Sigmoid colon (tissue), 7 donors: ENCODE results near the gene SMAD1. TPM values are rescaled to one million over a fixed set of nuclear protein-coding genes. Genes with fewer than 3 reads are reported as not detected.

ENCODE experiments used
- DNase-seq: peaks from one replicate; pipeline ENCODE4 v3.0.0-alpha.2; 2019
- H3K27ac ChIP-seq, 4 donors: fragments of 200-600 bp; sonication (generic); one replicate each; pipeline ENCODE4 v1.5.1; 2016 to 2019; ENCODE audit warnings: mild to moderate bottlenecking in 1 of 4
- H3K27me3 ChIP-seq, 3 donors: fragments of 200-600 bp; sonication (generic); one replicate each; pipeline ENCODE4 v1.5.1; 2019; ENCODE audit warnings: mild to moderate bottlenecking in 1 of 3
- H3K36me3 ChIP-seq, 4 donors: fragments of 200-600 bp; sonication (generic); one replicate each; pipeline ENCODE4 v1.5.1; 2016 to 2019
- H3K4me1 ChIP-seq, 4 donors: fragments of 200-600 bp; sonication (generic); one replicate each; pipeline ENCODE4 v1.5.1; 2017 to 2019
- H3K4me3 ChIP-seq, 4 donors: fragments of 200-600 bp; sonication (generic); one replicate each; pipeline ENCODE4 v1.5.1; 2017 to 2019; ENCODE audit warnings: mild to moderate bottlenecking in 2 of 4, moderate library complexity in 1 of 4
- H3K9me3 ChIP-seq, 4 donors: fragments of 200-600 bp in 3 of 4; sonication (generic) in 3 of 4; one replicate each; pipeline versions ENCODE4 v1.5.1 to v1.6.1; 2013 to 2019
- EP300 ChIP-seq, 4 donors: sonication (generic); formaldehyde crosslinking; IDR thresholded peaks; one replicate each; pipeline ENCODE4 v1.6.1; 2017; ENCODE audit warnings: antibody characterized with exemption in 4 of 4
- POLR2A ChIP-seq, 2 donors: fragments of 450-650 bp; IDR thresholded peaks; one replicate each; pipeline ENCODE4 v1.6.1; 2016; ENCODE audit warnings: antibody characterized with exemption in 2 of 2, mild to moderate bottlenecking in 2 of 2, moderate library complexity in 2 of 2
- POLR2AphosphoS5 ChIP-seq, 4 donors: sonication (generic); formaldehyde crosslinking; IDR thresholded peaks; one replicate each; pipeline ENCODE4 v1.6.1; 2017; ENCODE audit warnings: antibody characterized with exemption in 4 of 4
- WGBS, 2 donors: extraction: QIAGEN DNeasy Blood & Tissue Kit; methylation state at CpG; one replicate each; pipeline ENCODE4 v1.1.7; 2013; 5-methylcytosine and 5-hydroxymethylcytosine counted together
- intact Hi-C: fragments of 100-400 bp; cut with DNase I; formaldehyde crosslinking; loops from one replicate; pipeline ENCODE4 v1.15.1; 2023
- polyA plus RNA-seq, 3 donors: library from polyadenylated mRNA; stranded (reverse); fragments of 200-250 nt; gene quantifications; one replicate each; pipeline ENCODE4 v1.2.3, GENCODE V29; 2013
- total RNA-seq, 4 donors: library from RNA; depleted of rRNA; stranded (reverse); fragments of >200 nt; gene quantifications; one replicate each; pipeline ENCODE4 v1.1.0, GENCODE V29; 2016
- TF ChIP-seq, protein P1 (sequence below), 4 experiments: fragments of 450-650 bp in 3 of 4; fragments of 200-600 bp in 1 of 4; IDR thresholded peaks; one replicate each; pipeline ENCODE4 v1.5.1; 2016 to 2019; ENCODE audit warnings: antibody characterized with exemption in 4 of 4, mild to moderate bottlenecking in 3 of 4, moderate library complexity in 2 of 4
- donor health status: healthy with polysubstance abuse.
- donor health status: Bipolar disorder and iron deficiency.
- donor health status: healthy.

Gene SMAD1
- total and polyA plus RNA-seq, 7 donors, result 13.8 to 45.7 (median 25.8) TPM

DNA sequence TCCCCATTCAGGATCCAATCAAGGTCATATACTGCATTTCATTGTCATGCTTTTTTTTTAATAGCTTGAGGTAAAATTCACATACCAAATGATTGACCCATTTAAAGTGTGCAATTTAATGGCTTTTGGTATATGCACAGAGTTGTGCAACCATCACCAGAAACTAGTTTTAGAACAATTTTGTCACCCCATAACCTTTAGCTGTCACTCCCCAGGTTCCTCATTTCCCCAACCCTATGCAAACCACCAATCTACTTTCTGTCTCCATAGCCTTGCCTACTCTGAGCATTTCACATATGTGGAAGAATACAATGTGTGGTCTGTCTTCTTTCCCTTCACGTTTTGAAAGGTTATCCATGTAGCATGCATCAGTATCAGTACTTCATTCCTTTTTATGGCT, 1.4 kb upstream of the SMAD1 start:
- no peaks in the 10 kb centered on the region for H3K9me3 ChIP-seq
- no peak for DNase-seq
- no peaks in the 10 kb centered on the region for H3K36me3 ChIP-seq
- intact Hi-C loops, result loop anchor here (5.0 to 10.0 kb wide), 3 partner anchors 62 to 457 kb away; partner anchors contain the start of gene ZNF827
- H3K27ac ChIP-seq, result no peak overlapping the region
- H3K4me3 ChIP-seq, result no peak overlapping the region
- WGBS, 2 donors, result 6 to 27% methylated on average over 1 of the region's 1 CpG
- H3K27me3 ChIP-seq, result no peaks in the 10 kb centered on the region
- H3K4me1 ChIP-seq, result peaks cover 0 to 28% (median 20%) of the 10 kb centered on the region in 4 donors
- TF ChIP-seq POLR2A (IDR thresholded peaks at IDR 0.05) (no peak), POLR2AphosphoS5 (IDR thresholded peaks at IDR 0.05) (no peak), EP300 (IDR thresholded peaks at IDR 0.05) (no peak)
- TF ChIP-seq, protein P1, sequence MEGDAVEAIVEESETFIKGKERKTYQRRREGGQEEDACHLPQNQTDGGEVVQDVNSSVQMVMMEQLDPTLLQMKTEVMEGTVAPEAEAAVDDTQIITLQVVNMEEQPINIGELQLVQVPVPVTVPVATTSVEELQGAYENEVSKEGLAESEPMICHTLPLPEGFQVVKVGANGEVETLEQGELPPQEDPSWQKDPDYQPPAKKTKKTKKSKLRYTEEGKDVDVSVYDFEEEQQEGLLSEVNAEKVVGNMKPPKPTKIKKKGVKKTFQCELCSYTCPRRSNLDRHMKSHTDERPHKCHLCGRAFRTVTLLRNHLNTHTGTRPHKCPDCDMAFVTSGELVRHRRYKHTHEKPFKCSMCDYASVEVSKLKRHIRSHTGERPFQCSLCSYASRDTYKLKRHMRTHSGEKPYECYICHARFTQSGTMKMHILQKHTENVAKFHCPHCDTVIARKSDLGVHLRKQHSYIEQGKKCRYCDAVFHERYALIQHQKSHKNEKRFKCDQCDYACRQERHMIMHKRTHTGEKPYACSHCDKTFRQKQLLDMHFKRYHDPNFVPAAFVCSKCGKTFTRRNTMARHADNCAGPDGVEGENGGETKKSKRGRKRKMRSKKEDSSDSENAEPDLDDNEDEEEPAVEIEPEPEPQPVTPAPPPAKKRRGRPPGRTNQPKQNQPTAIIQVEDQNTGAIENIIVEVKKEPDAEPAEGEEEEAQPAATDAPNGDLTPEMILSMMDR (IDR thresholded peaks at IDR 0.05), result no peak

DNA sequence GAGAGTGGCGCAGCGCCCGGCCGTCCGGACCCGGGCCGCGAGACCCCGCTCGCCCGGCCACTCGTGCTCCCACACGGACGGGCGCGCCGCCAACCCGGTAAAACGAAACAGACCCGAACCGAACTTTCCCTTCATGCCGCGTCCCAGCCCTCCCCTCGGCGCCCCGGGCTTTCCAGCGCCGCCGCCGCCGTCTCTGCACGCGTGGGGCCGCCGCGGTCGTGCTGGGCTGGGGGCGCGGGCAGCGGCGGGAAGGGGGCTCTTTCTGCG, 222 bp downstream of the SMAD1 start:
- H3K9me3 ChIP-seq, result no peaks in the 10 kb centered on the region
- intact Hi-C loops, result loop anchor here (2.0 to 10.0 kb wide), 5 partner anchors 60 to 455 kb away; partner anchors contain the start of gene ZNF827
- 0 to 1% methylated on average over 42 of the region's 42 CpGs for WGBS, 2 donors
- H3K36me3 ChIP-seq, result no peaks in the 10 kb centered on the region
- peak overlapping the region; percentile 97 to 99 (median 98) for H3K27ac ChIP-seq
- peaks cover 0 to 33% (median 22%) of the 10 kb centered on the region in 4 donors for H3K4me1 ChIP-seq
- peak overlapping the region; percentile 82 to 97 (median 91) for H3K4me3 ChIP-seq
- DNase-seq, result no peak
- no peaks in the 10 kb centered on the region for H3K27me3 ChIP-seq
- TF ChIP-seq POLR2AphosphoS5 (IDR thresholded peaks at IDR 0.05) (no peak), POLR2A (IDR thresholded peaks at IDR 0.05) (no peak), EP300 (IDR thresholded peaks at IDR 0.05) (no peak)
- TF ChIP-seq, protein P1 (IDR thresholded peaks at IDR 0.05), result no peak

DNA sequence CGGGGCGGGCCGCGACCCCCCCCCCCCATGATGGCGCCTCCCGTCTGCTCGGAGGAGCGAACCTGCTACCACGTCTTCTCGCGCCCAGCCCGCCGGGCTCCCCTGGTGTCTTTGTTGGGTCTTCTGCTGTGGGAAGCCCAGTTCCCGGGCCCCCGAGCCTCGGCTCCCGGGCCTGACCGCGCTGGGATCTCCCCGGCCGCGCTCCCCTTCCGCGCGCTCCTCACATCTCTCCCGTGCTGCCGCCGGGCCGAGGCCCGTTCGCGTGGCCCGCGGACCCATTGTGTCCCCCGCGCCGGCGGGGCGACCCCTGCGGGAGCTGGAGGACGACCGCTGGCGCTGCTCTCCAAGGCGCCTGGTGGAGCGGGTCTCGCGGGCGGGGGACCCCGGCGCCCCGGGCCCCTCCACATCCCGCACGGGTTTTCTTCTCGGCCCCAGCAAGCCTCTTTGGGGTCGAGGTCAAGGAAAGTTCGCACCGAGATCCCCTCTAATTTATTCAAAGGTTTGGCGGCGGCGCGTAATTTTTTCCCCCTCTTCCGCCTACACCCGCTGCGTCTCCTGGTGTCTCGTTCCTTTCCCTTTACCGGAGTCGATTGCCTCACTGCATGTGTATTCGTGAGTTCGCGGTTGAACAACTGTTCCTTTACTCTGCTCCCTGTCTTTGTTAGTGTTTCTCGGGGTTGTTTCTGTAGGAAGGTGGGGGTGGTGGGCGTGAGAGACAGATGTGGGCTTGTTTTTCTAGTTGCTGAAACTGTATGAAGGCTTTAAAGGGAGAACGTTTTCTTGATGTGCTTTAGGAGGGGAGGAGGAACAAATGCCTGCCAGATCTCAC, 770 bp downstream of the SMAD1 start:
- TF ChIP-seq, protein P1 (IDR thresholded peaks at IDR 0.05), result peak in 1 of 4 experiments; percentile 13
- TF ChIP-seq POLR2AphosphoS5 (IDR thresholded peaks at IDR 0.05) (peak; percentile 9 to 72 (median 27)), POLR2A (IDR thresholded peaks at IDR 0.05) (no peak)
- peak overlapping the region; percentile 82 to 97 (median 91) for H3K4me3 ChIP-seq
- 0% methylated on average over 73 of the region's 73 CpGs for WGBS, 2 donors
- H3K4me1 ChIP-seq, result peaks cover 0 to 38% (median 26%) of the 10 kb centered on the region in 4 donors
- peak overlapping the region; percentile 97 to 99 (median 98) for H3K27ac ChIP-seq
- intact Hi-C loops, result loop anchor here (2.0 to 10.0 kb wide), 5 partner anchors 60 to 455 kb away; partner anchors contain the start of gene ZNF827
- H3K36me3 ChIP-seq, result no peaks in the 10 kb centered on the region
- no peaks in the 10 kb centered on the region for H3K27me3 ChIP-seq
- DNase-seq, result peak; percentile 78
- no peaks in the 10 kb centered on the region for H3K9me3 ChIP-seq

DNA sequence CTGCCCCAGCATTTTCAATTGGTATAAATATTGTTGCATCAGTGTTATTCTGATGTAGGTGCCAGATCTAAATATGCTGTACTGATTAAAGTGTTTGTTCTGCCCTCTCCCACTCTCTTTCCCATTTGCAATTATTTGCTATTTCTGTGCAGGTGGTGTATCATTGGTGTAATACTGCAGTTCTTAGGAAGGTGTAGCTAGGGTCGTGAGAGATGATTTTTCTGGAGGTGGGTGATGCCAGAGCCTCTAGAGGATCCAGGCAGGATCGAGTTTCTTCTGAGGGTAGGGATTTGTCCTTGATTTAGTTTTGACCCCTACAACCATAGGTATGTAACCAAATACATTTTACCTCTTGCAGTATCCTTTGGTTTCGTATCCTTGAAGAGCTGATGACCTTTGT, 1.9 kb downstream of the SMAD1 start:
- 38 to 49% methylated on average over 3 of the region's 3 CpGs for WGBS, 2 donors
- Histone ChIP-seq H3K27me3 (no peaks in the 10 kb centered on the region), H3K9me3 (no peaks in the 10 kb centered on the region), H3K4me3 (peak overlapping the region; percentile 82 to 97 (median 91)), H3K4me1 (peaks cover 0 to 46% (median 26%) of the 10 kb centered on the region in 4 donors), H3K36me3 (no peaks in the 10 kb centered on the region), H3K27ac (peak overlapping the region; percentile 97 to 99 (median 98))
- no peak for DNase-seq
- intact Hi-C loops, result loop anchor here (2.0 to 10.0 kb wide), 5 partner anchors 59 to 454 kb away; partner anchors contain the start of gene ZNF827
- TF ChIP-seq POLR2A (IDR thresholded peaks at IDR 0.05) (no peak), EP300 (IDR thresholded peaks at IDR 0.05) (no peak), POLR2AphosphoS5 (IDR thresholded peaks at IDR 0.05) (no peak)
- TF ChIP-seq, protein P1 (IDR thresholded peaks at IDR 0.05), result no peak
